AG09309 (cell line): ENCODE data around the gene AHNAK.

Experiments
- DNase-seq: peaks from one replicate; pipeline ENCODE4 v3.0.0-alpha.2; 2010; ENCODE audit warnings: low read depth
- H3K4me3 ChIP-seq: 2 replicates; pipeline ENCODE4 v1.5.1; 2011; ENCODE audit warnings: mild to moderate bottlenecking, low read depth, low read length, moderate library complexity; ENCODE audit not compliant: control insufficient read depth
- TF ChIP-seq, protein P1 (sequence below): IDR thresholded peaks from 2 replicates; pipeline ENCODE4 v1.5.1; 2011; ENCODE audit warnings: mild to moderate bottlenecking, low read depth, low read length, inconsistent platforms; ENCODE audit not compliant: insufficient read depth, control insufficient read depth; ENCODE audit errors: missing control alignments

AHNAK gene

DNA sequence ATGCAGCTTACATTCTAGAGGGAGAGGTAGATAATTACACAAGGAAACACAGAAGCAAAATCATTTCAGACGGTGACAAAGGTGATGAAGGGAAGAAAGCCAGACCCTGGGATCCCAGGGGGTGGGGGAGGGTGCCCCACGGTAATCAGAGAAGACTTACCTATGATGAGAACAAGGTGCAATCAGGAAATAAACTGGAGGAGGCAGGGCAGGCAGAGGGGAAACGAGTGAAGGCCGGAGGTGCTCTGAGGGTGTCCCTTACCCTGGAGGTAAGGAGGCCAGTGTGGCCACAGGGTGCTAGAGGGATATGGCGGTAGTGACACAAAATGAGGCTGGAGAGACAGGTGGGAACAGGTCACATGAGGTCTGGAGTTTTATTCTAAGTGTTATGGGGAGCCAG lies 141.7 kb downstream of the AHNAK start:
- no peak overlapping the region for H3K4me3 ChIP-seq
- no peak for DNase-seq
- TF ChIP-seq, protein P1, sequence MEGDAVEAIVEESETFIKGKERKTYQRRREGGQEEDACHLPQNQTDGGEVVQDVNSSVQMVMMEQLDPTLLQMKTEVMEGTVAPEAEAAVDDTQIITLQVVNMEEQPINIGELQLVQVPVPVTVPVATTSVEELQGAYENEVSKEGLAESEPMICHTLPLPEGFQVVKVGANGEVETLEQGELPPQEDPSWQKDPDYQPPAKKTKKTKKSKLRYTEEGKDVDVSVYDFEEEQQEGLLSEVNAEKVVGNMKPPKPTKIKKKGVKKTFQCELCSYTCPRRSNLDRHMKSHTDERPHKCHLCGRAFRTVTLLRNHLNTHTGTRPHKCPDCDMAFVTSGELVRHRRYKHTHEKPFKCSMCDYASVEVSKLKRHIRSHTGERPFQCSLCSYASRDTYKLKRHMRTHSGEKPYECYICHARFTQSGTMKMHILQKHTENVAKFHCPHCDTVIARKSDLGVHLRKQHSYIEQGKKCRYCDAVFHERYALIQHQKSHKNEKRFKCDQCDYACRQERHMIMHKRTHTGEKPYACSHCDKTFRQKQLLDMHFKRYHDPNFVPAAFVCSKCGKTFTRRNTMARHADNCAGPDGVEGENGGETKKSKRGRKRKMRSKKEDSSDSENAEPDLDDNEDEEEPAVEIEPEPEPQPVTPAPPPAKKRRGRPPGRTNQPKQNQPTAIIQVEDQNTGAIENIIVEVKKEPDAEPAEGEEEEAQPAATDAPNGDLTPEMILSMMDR = no peak

DNA sequence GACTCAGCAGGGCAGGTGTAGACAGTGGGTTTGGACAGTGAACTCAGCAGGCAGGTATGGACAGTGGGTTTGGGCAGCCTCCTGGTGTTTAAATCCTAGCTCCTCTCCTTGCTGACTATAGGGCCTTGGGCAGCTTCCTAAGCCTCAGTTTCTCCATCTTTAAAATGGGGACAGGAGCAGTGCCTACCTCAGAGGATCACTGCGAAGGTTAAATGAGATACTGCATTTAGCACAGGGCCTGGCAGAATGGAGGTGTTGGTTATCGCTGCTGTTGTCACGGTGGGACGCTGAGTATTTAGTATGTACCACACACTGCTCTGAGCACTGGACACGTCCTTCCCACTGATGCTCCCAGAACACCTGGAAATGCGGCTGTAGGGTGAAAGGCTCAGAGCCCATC lies 142.2 kb downstream of the AHNAK start:
- H3K4me3 ChIP-seq = no peak overlapping the region
- DNase-seq = no peak
- TF ChIP-seq, protein P1 = no peak

DNA sequence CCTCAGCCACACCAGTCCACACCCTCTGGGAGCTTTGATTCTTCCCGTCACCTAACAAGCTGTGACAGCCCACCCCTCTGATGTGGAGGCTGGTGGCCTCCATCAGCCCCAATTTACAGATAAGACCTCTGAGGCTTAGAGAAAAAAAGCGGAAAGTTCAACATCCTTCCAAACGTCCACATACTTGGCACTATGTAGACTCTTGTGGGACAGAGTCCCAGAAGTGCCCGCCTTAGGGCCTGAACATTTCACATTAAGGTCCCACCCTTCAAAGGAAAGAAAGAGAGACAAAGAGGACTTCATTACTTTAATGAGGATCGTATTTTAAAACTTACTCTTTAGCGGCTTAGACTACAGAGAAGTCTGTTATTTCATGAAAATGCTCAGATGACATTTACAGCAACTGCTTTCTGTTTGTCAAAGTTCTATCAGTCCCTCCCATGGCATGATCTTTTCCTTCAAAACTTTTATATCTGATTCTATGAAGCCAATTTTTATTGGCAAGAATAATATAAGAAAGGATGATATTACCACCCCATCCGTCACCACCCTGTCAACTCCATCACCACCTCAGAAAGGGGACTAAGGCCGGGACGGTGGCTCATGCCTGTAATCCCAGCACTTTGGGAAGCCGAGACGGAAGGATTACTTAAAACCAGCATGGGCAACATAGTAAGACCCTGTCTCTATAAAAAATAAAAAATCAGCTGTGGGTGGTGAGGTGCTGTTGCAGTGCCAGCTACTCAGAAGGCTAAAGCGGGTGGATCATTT lies 143.5 kb downstream of the AHNAK start:
- no peak overlapping the region for H3K4me3 ChIP-seq
- TF ChIP-seq, protein P1 = no peak
- no peak for DNase-seq

DNA sequence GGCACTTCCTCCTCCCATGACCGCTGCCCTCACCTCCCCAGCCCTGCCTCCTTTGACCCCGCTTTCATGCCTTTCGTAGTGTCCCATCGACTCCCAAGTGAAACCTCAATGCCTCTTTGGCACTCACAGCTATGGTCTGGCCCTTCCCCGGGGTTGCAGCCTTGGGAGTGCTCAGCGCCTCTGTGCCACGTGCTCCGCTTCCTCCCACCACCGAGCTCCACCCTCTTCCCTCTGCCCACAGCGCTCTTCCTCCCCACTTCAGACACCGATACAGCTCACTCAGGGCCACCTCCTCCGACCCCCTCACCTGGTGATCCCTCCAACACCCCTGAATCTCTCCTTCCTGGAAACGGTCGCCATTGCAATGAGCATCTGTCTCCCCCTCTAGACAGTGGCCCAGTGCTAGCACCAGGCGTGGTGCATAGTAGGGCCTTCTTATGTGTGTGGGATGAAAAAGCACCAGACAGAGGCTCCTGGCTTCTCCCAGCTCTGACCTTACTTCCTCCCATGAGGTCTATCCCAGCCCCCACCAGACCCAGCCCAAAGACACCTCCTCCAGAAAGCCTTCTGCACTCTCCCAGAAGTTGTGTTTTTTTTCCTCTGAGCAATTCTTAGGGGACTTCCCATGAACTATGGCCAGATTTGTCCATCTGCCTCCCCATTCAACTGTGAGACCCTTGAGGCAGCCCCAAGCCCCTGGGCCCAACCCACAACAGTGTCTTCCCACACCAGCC lies 144.2 kb downstream of the AHNAK start:
- TF ChIP-seq, protein P1 = no peak

DNA sequence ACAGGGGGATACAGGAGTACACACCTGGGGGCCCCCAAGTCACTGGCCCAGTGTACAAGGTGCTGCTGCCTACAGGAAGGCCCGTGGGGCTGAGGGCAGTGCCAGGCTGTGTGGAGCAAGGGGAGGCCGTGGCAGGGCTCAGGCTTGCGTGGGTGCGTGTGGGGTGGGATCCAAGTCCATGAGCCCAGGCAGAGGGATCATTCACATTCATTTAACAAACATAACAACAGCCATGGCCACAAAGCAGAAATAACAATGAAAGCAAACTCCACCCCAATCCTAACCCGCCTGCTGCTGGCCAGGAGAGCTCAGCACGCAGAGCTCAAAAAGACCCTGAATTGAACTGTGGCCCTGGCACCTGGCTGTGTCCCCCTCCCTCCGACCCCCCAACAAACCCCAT lies 144.8 kb downstream of the AHNAK start:
- TF ChIP-seq, protein P1 = no peak
- no peak for DNase-seq
- no peak overlapping the region for H3K4me3 ChIP-seq

More for the DNA sequence above, 144.2 kb downstream of the AHNAK start:
- no peak for DNase-seq
- no peak overlapping the region for H3K4me3 ChIP-seq

DNA sequence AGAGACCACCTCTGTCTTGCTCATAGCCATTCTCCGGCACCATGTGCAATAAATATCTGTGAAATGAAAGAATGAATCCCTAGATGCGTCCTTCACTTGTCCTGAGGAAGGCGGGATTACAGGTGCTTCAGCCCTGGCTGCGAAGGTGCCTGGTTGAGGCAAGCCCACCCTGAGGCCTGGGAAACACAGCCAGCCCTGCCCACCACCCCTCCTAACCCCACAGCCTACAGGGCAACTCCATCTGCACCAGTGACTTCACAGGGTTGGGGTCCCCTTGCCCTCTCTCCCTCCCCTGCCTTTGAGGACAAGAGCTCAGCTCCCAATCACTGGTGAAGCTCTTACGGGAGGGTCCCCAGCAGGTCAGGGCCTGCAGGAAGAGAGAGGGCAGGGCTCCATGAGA lies 145.2 kb downstream of the AHNAK start:
- TF ChIP-seq, protein P1 = no peak
- no peak overlapping the region for H3K4me3 ChIP-seq
- no peak for DNase-seq

DNA sequence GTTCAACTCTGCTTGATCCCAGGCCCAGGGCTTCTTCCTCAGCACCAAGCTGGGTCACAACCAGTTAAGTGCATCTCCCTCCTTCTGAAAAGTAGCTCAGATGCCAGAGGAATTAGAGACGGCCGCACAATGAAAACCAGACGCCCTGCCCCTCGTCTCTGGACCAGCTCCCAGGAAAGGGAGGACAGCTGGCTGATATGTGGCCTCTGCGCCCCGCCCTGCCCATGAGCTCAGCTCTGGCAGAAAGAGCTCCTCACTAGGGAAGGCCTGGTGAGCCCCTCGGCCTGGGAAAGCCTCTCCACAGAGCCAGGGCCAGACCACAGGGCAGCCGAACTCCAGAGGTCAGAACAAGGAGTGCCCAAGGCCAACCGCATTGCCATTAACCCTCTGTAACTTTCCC lies 145.8 kb downstream of the AHNAK start:
- peak; percentile 46 for DNase-seq
- no peak overlapping the region for H3K4me3 ChIP-seq
- TF ChIP-seq, protein P1 = no peak
